K562 (cell line): ENCODE data around the gene CAB39. TPM values are rescaled to one million over a fixed set of nuclear protein-coding genes. Genes with fewer than 3 reads are reported as not detected.
A peak's percentile ranks its signal among the peaks of the same experiment; 100 is the strongest.

Source experiments
- CREM ChIP-seq: IDR thresholded peaks from 2 replicates; pipeline ENCODE4 v1.6.1; 2014; ENCODE audit warnings: antibody characterized with exemption, low read depth
- ELF2 ChIP-seq: fragments of 250-450 bp; sonication (Bioruptor Pico); IDR thresholded peaks from 2 replicates; pipeline ENCODE4 v1.5.0; 2021; ENCODE audit warnings: mild to moderate bottlenecking
- GTF2F1 ChIP-seq: IDR thresholded peaks from 2 replicates; pipeline ENCODE4 v1.6.1; 2011; ENCODE audit warnings: low read depth, low read length, improper control_type of control experiment
- HMG20A ChIP-seq: fragments of 450-650 bp; formaldehyde crosslinking; conservative IDR thresholded peaks from 2 replicates; pipeline ENCODE4 v1.4.0; 2020; ENCODE audit warnings: mild to moderate bottlenecking, mixed read lengths
- IFI16 ChIP-seq: fragments of 250-450 bp; sonication (Bioruptor Pico); IDR thresholded peaks from 2 replicates; pipeline ENCODE4 v2.1.2; 2022; ENCODE audit warnings: mild to moderate bottlenecking, inconsistent platforms
- KDM2B ChIP-seq: fragments of 250-450 bp; sonication (Bioruptor Pico); IDR thresholded peaks from 2 replicates; pipeline ENCODE4 v1.8.0; 2021; ENCODE audit warnings: mild to moderate bottlenecking, moderate library complexity
- MTA3 ChIP-seq: fragments of 450-650 bp; formaldehyde crosslinking; IDR thresholded peaks from 2 replicates; pipeline ENCODE4 v1.6.1; 2017; ENCODE audit warnings: mild to moderate bottlenecking, borderline replicate concordance
- NFIX ChIP-seq: fragments of 250-450 bp; sonication (Bioruptor Pico); IDR thresholded peaks from 2 replicates; pipeline ENCODE4 v1.4.0; 2020; ENCODE audit warnings: low read depth, mild to moderate bottlenecking, moderate library complexity
- PHB2 ChIP-seq: fragments of 450-650 bp; IDR thresholded peaks from 2 replicates; pipeline ENCODE4 v1.6.1; 2017; ENCODE audit warnings: low read depth
- RNF2 ChIP-seq: sonication (generic); IDR thresholded peaks from 2 replicates; pipeline ENCODE4 v1.6.1; 2016
- SMARCB1 ChIP-seq: IDR thresholded peaks from 2 replicates; pipeline ENCODE4 v1.6.1; 2011; ENCODE audit warnings: improper control_type of control experiment, low read depth; ENCODE audit not compliant: insufficient read length
- SREBF1 ChIP-seq: fragments of 150-350 bp; IDR thresholded peaks from 2 replicates; pipeline ENCODE4 v1.6.1; 2014; ENCODE audit warnings: antibody characterized with exemption, low read depth, low read length, borderline replicate concordance
- TFAM ChIP-seq: fragments of 250-450 bp; sonication (Bioruptor Pico); conservative IDR thresholded peaks from 2 replicates; pipeline ENCODE4 v1.5.0; 2021; ENCODE audit warnings: mild to moderate bottlenecking, moderate library complexity
- ZBTB8A ChIP-seq: fragments of 450-650 bp; IDR thresholded peaks from 2 replicates; pipeline ENCODE4 v1.6.1; 2018; ENCODE audit warnings: mild to moderate bottlenecking, moderate library complexity; ENCODE audit not compliant: partially characterized antibody
- ZNF140 ChIP-seq: fragments of 250-450 bp; sonication (Bioruptor Pico); IDR thresholded peaks from 2 replicates; pipeline ENCODE4 v1.8.0; 2021; ENCODE audit warnings: moderate library complexity, mild to moderate bottlenecking, inconsistent platforms
- ZNF347 ChIP-seq: fragments of 450-650 bp; formaldehyde crosslinking; IDR thresholded peaks from 2 replicates; pipeline ENCODE4 v1.4.0; 2020; ENCODE audit warnings: low read depth, mild to moderate bottlenecking, moderate library complexity
- ZNF778 ChIP-seq: fragments of 450-650 bp; formaldehyde crosslinking; IDR thresholded peaks from 2 replicates; pipeline ENCODE4 v1.4.0; 2020; ENCODE audit warnings: mild to moderate bottlenecking, moderate library complexity
- ZSCAN29 ChIP-seq: fragments of 450-650 bp; IDR thresholded peaks from 2 replicates; pipeline ENCODE4 v1.6.1; 2017
- polyA plus RNA-seq, 8 experiments: library from polyadenylated mRNA; depleted of rRNA in 4 of 8; stranded (reverse) in 5 of 8; unstranded in 3 of 8; fragments of >200 nt; fragmentation: Nextera tagmentation in 2 of 8; fragmentation: Illumina TruSeq in 1 of 8; extraction: Ambion mirVana in 2 of 8; extraction: Trizol in 1 of 8; gene quantifications; 2 replicates each; pipeline versions ENCODE4 v1.2.1 to v1.2.3, GENCODE V29; 2011 to 2014; ENCODE audit warnings: inconsistent platforms in 1 of 8, missing spikeins in 1 of 8
- total RNA-seq, 7 experiments: library from RNA; depleted of rRNA in 6 of 7; stranded (reverse); fragments of >200 nt in 6 of 7; fragmentation: Illumina TruSeq in 2 of 7; extraction: Trizol in 2 of 7; gene quantifications; 2 replicates each; pipeline versions ENCODE4 v1.2.1 to v1.2.3, GENCODE V29; 2011 to 2021; ENCODE audit warnings: low replicate concordance in 1 of 7
- TF ChIP-seq, protein P1 (sequence below): fragments of 250-450 bp; sonication (Bioruptor Pico); IDR thresholded peaks from 2 replicates; pipeline ENCODE4 v1.5.1; 2021; ENCODE audit warnings: mild to moderate bottlenecking
- TF ChIP-seq, protein P2 (sequence below): fragments of 250-450 bp; sonication (Bioruptor Pico); IDR thresholded peaks from 2 replicates; pipeline ENCODE4 v1.8.0; 2022; ENCODE audit warnings: moderate library complexity, mild to moderate bottlenecking, inconsistent platforms
- TF ChIP-seq, protein P3 (sequence below): fragments of 200-800 bp; sonication (Bioruptor generic); IDR thresholded peaks from 2 replicates; pipeline ENCODE4 v1.6.1; 2017; ENCODE audit warnings: missing genetic modification characterization, missing compliant biosample characterization
- TF ChIP-seq, protein P4 (sequence below), 2 experiments: fragments of 450-650 bp in 1 of 2; sonication (generic) in 1 of 2; formaldehyde crosslinking; conservative IDR thresholded peaks; 2 replicates each; pipeline versions ENCODE4 v1.4.0 to v1.8.1; 2020 to 2022; ENCODE audit warnings: mild to moderate bottlenecking in 1 of 2, missing genetic modification reagents in 1 of 2
- TF ChIP-seq, protein P5 (sequence below): sonication (generic); formaldehyde crosslinking; IDR thresholded peaks from 2 replicates; pipeline ENCODE4 v1.8.1; 2023; ENCODE audit warnings: mild to moderate bottlenecking, missing genetic modification reagents

CAB39 gene
- total and polyA plus RNA-seq, 9 of the 15 experiments (the other 6 are each of a cell fraction or from before 2014, with no cell fraction given), result 27.2 to 94.4 (median 70.1) TPM

DNA sequence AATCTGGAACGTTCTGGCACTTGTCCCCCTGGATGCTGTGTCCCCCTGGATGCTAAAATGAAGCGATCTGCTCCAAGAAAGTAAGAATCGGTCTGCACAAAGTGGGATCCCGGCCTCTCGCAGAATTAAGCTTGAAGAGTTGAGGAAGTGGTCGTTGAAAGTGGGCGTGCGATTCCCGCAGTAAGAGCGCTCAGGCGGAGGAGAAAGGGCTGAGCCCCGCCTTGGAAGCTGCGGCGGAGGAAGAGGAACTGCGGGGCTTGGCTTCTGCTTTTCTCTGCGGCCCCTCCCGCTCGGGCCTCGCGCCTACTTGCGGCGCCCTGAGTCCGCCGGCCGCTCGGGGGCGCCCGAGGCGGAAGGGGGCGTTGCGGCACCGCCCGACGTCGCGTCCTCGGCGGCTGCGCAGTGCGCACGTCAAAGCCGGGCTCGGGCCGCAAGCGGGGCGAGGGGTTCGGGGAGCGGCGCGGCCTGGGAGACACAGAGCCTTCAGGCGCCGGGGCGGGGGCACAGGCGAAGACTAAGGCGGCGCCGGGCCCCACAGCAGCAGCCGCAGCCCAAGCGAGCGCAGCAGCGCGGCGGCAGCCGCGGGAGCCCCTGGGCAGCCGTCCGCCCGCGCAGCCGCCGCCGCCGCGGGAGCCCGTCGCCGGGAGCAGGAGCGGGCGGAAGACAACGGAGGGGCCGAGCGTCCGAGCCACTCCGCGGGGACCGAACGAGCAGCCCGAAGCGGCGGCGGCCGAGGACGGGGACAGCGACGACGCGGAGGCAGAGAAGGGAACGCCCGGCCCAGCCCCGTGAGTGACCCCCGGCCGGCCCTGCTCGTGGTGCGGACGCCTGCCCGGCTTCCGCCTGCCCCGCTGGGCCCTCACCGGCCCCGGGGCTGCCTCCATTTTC is at the start of gene CAB39 (continued):
- TF ChIP-seq IFI16 (CRISPR knock-in tag) (no peak), PHB2 (no peak), TFAM (no peak), NFIX (CRISPR knock-in tag) (no peak), HMG20A (CRISPR knock-in tag) (no peak), ZSCAN29 (no peak), MTA3 (peak; percentile 64; the same call in 1 of the 2 replicates), SREBF1 (no peak), RNF2 (no peak), ZNF347 (CRISPR knock-in tag) (no peak), ELF2 (CRISPR knock-in tag) (peak; percentile 29; the same call in 1 of the 2 replicates), ZNF778 (CRISPR knock-in tag) (no peak), KDM2B (CRISPR knock-in tag) (no peak), ZBTB8A (no peak), SMARCB1 (no peak), ZNF140 (CRISPR knock-in tag) (no peak), CREM (peak; percentile 82), GTF2F1 (no peak)
- TF ChIP-seq, protein P1, sequence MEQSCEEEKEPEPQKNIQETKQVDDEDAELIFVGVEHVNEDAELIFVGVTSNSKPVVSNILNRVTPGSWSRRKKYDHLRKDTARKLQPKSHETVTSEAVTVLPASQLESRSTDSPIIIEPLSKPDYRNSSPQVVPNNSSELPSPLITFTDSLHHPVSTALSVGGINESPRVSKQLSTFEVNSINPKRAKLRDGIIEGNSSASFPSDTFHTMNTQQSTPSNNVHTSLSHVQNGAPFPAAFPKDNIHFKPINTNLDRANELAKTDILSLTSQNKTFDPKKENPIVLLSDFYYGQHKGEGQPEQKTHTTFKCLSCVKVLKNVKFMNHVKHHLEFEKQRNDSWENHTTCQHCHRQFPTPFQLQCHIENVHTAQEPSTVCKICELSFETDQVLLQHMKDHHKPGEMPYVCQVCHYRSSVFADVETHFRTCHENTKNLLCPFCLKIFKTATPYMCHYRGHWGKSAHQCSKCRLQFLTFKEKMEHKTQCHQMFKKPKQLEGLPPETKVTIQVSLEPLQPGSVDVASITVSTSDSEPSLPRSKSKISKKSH, result no peak
- TF ChIP-seq, protein P2, sequence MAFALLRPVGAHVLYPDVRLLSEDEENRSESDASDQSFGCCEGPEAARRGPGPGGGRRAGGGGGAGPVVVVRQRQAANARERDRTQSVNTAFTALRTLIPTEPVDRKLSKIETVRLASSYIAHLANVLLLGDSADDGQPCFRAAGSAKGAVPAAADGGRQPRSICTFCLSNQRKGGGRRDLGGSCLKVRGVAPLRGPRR (CRISPR knock-in tag), result no peak
- TF ChIP-seq, protein P3, sequence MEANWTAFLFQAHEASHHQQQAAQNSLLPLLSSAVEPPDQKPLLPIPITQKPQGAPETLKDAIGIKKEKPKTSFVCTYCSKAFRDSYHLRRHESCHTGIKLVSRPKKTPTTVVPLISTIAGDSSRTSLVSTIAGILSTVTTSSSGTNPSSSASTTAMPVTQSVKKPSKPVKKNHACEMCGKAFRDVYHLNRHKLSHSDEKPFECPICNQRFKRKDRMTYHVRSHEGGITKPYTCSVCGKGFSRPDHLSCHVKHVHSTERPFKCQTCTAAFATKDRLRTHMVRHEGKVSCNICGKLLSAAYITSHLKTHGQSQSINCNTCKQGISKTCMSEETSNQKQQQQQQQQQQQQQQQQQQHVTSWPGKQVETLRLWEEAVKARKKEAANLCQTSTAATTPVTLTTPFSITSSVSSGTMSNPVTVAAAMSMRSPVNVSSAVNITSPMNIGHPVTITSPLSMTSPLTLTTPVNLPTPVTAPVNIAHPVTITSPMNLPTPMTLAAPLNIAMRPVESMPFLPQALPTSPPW (CRISPR knock-in tag), result peak; percentile 93
- TF ChIP-seq, protein P4, sequence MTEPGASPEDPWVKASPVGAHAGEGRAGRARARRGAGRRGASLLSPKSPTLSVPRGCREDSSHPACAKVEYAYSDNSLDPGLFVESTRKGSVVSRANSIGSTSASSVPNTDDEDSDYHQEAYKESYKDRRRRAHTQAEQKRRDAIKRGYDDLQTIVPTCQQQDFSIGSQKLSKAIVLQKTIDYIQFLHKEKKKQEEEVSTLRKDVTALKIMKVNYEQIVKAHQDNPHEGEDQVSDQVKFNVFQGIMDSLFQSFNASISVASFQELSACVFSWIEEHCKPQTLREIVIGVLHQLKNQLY (CRISPR knock-in tag; conservative IDR thresholded peaks at IDR 0.05), result no peak
- TF ChIP-seq, protein P5, sequence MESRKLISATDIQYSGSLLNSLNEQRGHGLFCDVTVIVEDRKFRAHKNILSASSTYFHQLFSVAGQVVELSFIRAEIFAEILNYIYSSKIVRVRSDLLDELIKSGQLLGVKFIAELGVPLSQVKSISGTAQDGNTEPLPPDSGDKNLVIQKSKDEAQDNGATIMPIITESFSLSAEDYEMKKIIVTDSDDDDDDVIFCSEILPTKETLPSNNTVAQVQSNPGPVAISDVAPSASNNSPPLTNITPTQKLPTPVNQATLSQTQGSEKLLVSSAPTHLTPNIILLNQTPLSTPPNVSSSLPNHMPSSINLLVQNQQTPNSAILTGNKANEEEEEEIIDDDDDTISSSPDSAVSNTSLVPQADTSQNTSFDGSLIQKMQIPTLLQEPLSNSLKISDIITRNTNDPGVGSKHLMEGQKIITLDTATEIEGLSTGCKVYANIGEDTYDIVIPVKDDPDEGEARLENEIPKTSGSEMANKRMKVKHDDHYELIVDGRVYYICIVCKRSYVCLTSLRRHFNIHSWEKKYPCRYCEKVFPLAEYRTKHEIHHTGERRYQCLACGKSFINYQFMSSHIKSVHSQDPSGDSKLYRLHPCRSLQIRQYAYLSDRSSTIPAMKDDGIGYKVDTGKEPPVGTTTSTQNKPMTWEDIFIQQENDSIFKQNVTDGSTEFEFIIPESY (CRISPR knock-in tag), result peak; percentile 71
